ENCODE measurements around the gene SCG5.

DNA sequence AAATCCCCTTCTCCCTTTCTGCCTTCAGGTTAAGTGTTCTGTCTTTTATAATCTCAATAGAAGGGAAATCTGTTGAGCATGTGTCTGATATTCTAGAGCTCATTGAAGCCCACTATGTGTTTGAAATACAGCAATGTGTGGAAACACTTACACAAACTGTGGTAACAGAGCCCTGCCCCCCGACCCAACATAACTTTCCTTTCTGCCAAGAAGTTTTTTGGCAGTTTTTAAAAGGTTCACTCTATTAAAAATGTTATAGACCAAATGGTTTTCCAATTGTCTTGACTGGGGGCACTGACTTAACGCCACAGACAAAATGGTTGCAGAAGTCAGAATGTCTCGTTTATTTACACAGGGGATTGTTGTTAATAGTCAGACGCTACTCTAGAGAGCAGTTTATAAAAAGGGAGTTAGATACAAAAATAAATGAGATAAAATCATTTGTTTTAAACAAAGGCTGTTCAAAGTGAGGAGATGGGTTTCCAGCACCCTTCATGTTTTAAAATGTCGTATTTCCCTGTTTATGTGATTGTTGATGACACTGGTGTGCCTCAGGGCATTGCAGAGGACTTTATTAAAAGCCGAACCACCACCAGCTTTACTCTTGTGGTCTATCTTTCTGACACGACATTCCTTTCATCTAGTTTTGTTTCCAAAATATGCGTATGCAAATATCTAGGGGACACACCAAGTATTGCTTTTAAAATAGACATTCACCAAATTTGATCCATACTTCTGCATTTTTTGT lies 49.6 kb downstream of the SCG5 start:
- TF ChIP-seq CTCF (IDR thresholded peaks at IDR 0.05) (no peak), POLR2A (IDR thresholded peaks at IDR 0.05) (no peak)
